ENCODE results near the gene MLH1. TPM values are rescaled to one million over a fixed set of nuclear protein-coding genes. Genes with fewer than 3 reads are reported as not detected.

The MLH1 gene
- total RNA-seq, 1 experiment from 2014 or later, result 51.0 TPM

DNA sequence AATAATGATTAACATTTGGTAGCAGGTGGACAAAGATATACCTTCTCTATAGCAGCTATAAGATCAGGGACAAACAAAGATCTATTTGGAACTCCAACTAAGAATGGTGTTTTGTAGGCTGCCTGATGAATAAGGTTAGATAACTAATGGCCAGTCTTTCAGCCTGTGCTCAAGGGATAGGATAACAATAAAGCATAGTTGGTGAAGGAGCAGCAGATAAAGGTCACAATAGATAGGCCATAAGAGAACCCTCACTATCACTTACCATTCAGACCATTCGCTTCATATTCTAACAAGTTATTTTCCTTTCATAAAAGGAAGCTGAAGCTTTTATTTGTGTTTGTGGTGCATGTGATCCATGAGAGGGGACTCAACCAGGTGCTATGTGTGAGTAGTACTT lies 20.2 kb upstream of the MLH1 start:
- POLR2A ChIA-PET, result no interaction called here
- DNase-seq, result no peak
- Mint-ChIP-seq H3K27ac (ENCODE audit: unreplicated experiment) (no peak overlapping the region), H3K4me1 (ENCODE audit: low read depth, unreplicated experiment) (peaks cover 22% of the 10 kb centered on the region), H3K4me3 (ENCODE audit: unreplicated experiment) (no peak overlapping the region), H3K9me3 (ENCODE audit: unreplicated experiment) (peaks cover 9% of the 10 kb centered on the region), H3K36me3 (ENCODE audit: insufficient read depth, unreplicated experiment) (no peaks in the 10 kb centered on the region), H3K27me3 (ENCODE audit: insufficient read depth, unreplicated experiment) (no peaks in the 10 kb centered on the region)
- no peak overlapping the region for H3K4me3 ChIP-seq (ENCODE audit: low read depth, low read length)
- BruUV-seq (replicated peaks), result no TSS peak
- intact Hi-C loops (cut with micrococcal nuclease; ENCODE audit: unreplicated experiment), result no loop called here
- CTCF ChIA-PET, result interaction anchor here (0.5 kb wide), 1 partner anchor 13 kb away, joined by 5 read pairs; no protein-coding TSS in a partner anchor
- H3K27me3 ChIP-seq (replicated peaks; ENCODE audit: control insufficient read depth, insufficient read depth, low read length), result no peaks in the 10 kb centered on the region
- no peaks in the 10 kb centered on the region for H3K9me3 ChIP-seq
- no peak for TF ChIP-seq CTCF (IDR thresholded peaks at IDR 0.05; ENCODE audit: insufficient read depth in 1 of 2, low read depth in 1 of 2, low read length in 1 of 2, severe bottlenecking in 1 of 2, unreplicated experiment in 1 of 2)
- peaks cover 7% of the 10 kb centered on the region for H3K4me1 ChIP-seq
- no peaks in the 10 kb centered on the region for H3K36me3 ChIP-seq (ENCODE audit: control insufficient read depth, insufficient read depth, low read length)

DNA sequence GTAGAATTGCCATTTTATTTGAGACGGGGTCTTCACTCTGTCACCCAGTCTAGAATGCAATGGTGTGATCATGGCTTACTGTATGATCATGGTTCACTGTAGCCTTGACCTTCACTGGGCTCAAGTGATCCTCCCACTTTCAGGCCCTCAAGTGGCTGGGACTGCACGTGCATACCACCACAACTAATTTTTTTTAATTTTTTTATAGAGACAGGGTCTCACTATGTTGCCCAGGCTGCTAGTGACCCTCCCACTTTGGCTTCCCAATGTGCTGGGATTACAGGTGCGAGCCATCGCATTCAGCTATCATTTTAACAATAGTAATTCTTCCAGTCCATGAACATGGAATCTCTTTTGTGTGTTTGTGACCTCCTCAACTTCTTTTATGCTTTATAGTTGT lies 12.3 kb upstream of the MLH1 start:
- no peaks in the 10 kb centered on the region for H3K4me1 Mint-ChIP-seq (ENCODE audit: low read depth, unreplicated experiment)
- H3K27me3 Mint-ChIP-seq (ENCODE audit: insufficient read depth, unreplicated experiment), result no peaks in the 10 kb centered on the region
- Histone ChIP-seq H3K4me1 (no peaks in the 10 kb centered on the region), H3K4me3 (ENCODE audit: low read depth, low read length) (no peak overlapping the region), H3K36me3 (ENCODE audit: control insufficient read depth, insufficient read depth, low read length) (no peaks in the 10 kb centered on the region; the same call in 1 of the 2 replicates), H3K27me3 (replicated peaks; ENCODE audit: control insufficient read depth, insufficient read depth, low read length) (no peaks in the 10 kb centered on the region), H3K9me3 (no peaks in the 10 kb centered on the region)
- BruUV-seq (replicated peaks), result no TSS peak
- ChIA-PET POLR2A (no interaction called here), CTCF (no interaction called here)
- H3K4me3 Mint-ChIP-seq (ENCODE audit: unreplicated experiment), result no peak overlapping the region
- H3K9me3 Mint-ChIP-seq (ENCODE audit: unreplicated experiment), result peaks cover 9% of the 10 kb centered on the region
- no peak overlapping the region for H3K27ac Mint-ChIP-seq (ENCODE audit: unreplicated experiment)
- DNase-seq, result no peak
- no peak for TF ChIP-seq CTCF (IDR thresholded peaks at IDR 0.05; ENCODE audit: insufficient read depth in 1 of 2, low read depth in 1 of 2, low read length in 1 of 2, severe bottlenecking in 1 of 2, unreplicated experiment in 1 of 2)
- H3K36me3 Mint-ChIP-seq (ENCODE audit: insufficient read depth, unreplicated experiment), result peaks cover 17% of the 10 kb centered on the region
- intact Hi-C loops (cut with micrococcal nuclease; ENCODE audit: unreplicated experiment), result no loop called here

GRCh38 chr3:36988356-36988755 lies 5.0 kb upstream of the MLH1 start:
- TF ChIP-seq CTCF (IDR thresholded peaks at IDR 0.05; ENCODE audit: insufficient read depth in 1 of 2, low read depth in 1 of 2, low read length in 1 of 2, severe bottlenecking in 1 of 2, unreplicated experiment in 1 of 2), result no peak
- Histone ChIP-seq H3K4me1 (no peaks in the 10 kb centered on the region), H3K36me3 (ENCODE audit: control insufficient read depth, insufficient read depth, low read length) (no peaks in the 10 kb centered on the region), H3K9me3 (no peaks in the 10 kb centered on the region), H3K4me3 (ENCODE audit: low read depth, low read length) (no peak overlapping the region), H3K27me3 (replicated peaks; ENCODE audit: control insufficient read depth, insufficient read depth, low read length) (no peaks in the 10 kb centered on the region)
- DNase-seq, result no peak
- intact Hi-C loops (cut with micrococcal nuclease; ENCODE audit: unreplicated experiment), result no loop called here
- H3K27me3 Mint-ChIP-seq (ENCODE audit: insufficient read depth, unreplicated experiment), result no peaks in the 10 kb centered on the region
- H3K4me1 Mint-ChIP-seq (ENCODE audit: low read depth, unreplicated experiment), result peaks cover 8% of the 10 kb centered on the region
- H3K9me3 Mint-ChIP-seq (ENCODE audit: unreplicated experiment), result no peaks in the 10 kb centered on the region
- POLR2A ChIA-PET, result no interaction called here
- H3K4me3 Mint-ChIP-seq (ENCODE audit: unreplicated experiment), result no peak overlapping the region
- no peak overlapping the region for H3K27ac Mint-ChIP-seq (ENCODE audit: unreplicated experiment)
- CTCF ChIA-PET, result no interaction called here
- no TSS peak for BruUV-seq (replicated peaks)
- H3K36me3 Mint-ChIP-seq (ENCODE audit: insufficient read depth, unreplicated experiment), result peaks cover 49% of the 10 kb centered on the region

All from Caco-2 (cell line).